Keratinocyte (primary cell): ENCODE data around the gene IRF1. TPM values are rescaled to one million over a fixed set of nuclear protein-coding genes. Genes with fewer than 3 reads are reported as not detected.
A peak's percentile ranks its signal among the peaks of the same experiment; 100 is the strongest.

Source experiments
- DNase-seq: peaks from one replicate; pipeline ENCODE4 v3.0.0-alpha.2; 2011; ENCODE audit warnings: low read depth, missing footprints, low spot score
- FAIRE-seq: peaks from 2 replicates; lab custom pipeline; 2011; peaks lifted over from hg19 to GRCh38; lab: Jason Lieb, UNC
- H2AFZ ChIP-seq: 2 replicates; pipeline ENCODE4 v1.6.0; 2012; ENCODE audit warnings: low read length, control low read depth, inconsistent platforms; ENCODE audit not compliant: control insufficient read depth
- H3K27ac ChIP-seq: 2 replicates; pipeline ENCODE4 v1.5.1; 2011; ENCODE audit warnings: low read length; ENCODE audit not compliant: control insufficient read depth, insufficient read depth
- H3K27me3 ChIP-seq: 3 replicates; pipeline ENCODE4 v1.6.0; 2011; ENCODE audit warnings: low read length; ENCODE audit not compliant: control insufficient read depth, insufficient read depth; ENCODE audit errors: extremely low read depth
- H3K36me3 ChIP-seq, 2 experiments: 2 replicates in 1 of 2; 3 replicates in 1 of 2; pipeline ENCODE4 v1.5.1; 2011; ENCODE audit warnings: low read length in 2 of 2, mild to moderate bottlenecking in 1 of 2; ENCODE audit not compliant: control insufficient read depth in 2 of 2, insufficient read depth in 2 of 2; ENCODE audit errors: extremely low read depth in 1 of 2
- H3K4me1 ChIP-seq: 3 replicates; pipeline ENCODE4 v1.5.1; 2011; ENCODE audit warnings: low read length; ENCODE audit not compliant: control insufficient read depth, insufficient read depth; ENCODE audit errors: extremely low read depth
- H3K4me2 ChIP-seq: 3 replicates; pipeline ENCODE4 v1.6.0; 2011; ENCODE audit warnings: low read depth, low read length; ENCODE audit not compliant: control insufficient read depth, insufficient read depth; ENCODE audit errors: extremely low read depth
- H3K4me3 ChIP-seq, 3 experiments: fragments of 200-600 bp in 1 of 3; sonication (generic) in 1 of 3; 2 replicates in 2 of 3; 3 replicates in 1 of 3; pipeline ENCODE4 v1.5.1; 2011 to 2016; ENCODE audit warnings: low read length in 3 of 3, mild to moderate bottlenecking in 3 of 3, control low read depth in 2 of 3, inconsistent platforms in 1 of 3, low read depth in 1 of 3, mixed read lengths in 1 of 3, mixed run types in 1 of 3, moderate library complexity in 1 of 3; ENCODE audit not compliant: control insufficient read depth in 2 of 3, insufficient read depth in 2 of 3; ENCODE audit errors: extremely low read depth in 1 of 3
- H3K79me2 ChIP-seq: 2 replicates; pipeline ENCODE4 v1.6.0; 2012; ENCODE audit warnings: low read length; ENCODE audit not compliant: control insufficient read depth, insufficient read depth
- H3K9ac ChIP-seq: 3 replicates; pipeline ENCODE4 v1.6.0; 2011; ENCODE audit warnings: low read length; ENCODE audit not compliant: control insufficient read depth, insufficient read depth; ENCODE audit errors: extremely low read depth
- H3K9me1 ChIP-seq: 3 replicates; pipeline ENCODE4 v1.6.0; 2011; ENCODE audit warnings: low read length; ENCODE audit not compliant: control insufficient read depth, insufficient read depth; ENCODE audit errors: extremely low read depth
- H3K9me3 ChIP-seq: 2 replicates; pipeline ENCODE4 v1.5.1; 2012; ENCODE audit warnings: low read depth, low read length; ENCODE audit not compliant: control insufficient read depth
- H4K20me1 ChIP-seq: 3 replicates; pipeline ENCODE4 v1.6.0; 2011; ENCODE audit warnings: low read length; ENCODE audit not compliant: control insufficient read depth, insufficient read depth; ENCODE audit errors: extremely low read depth
- EZH2 ChIP-seq: IDR thresholded peaks from one replicate; pipeline ENCODE4 v1.6.1; 2012; ENCODE audit warnings: inconsistent platforms, mild to moderate bottlenecking, low read length, moderate library complexity
- dilution Hi-C: fragments of 300-500 bp; cut with MboI; formaldehyde crosslinking; loops from one replicate; pipeline ENCODE4 v1.7.0; 2020; ENCODE audit warnings: low sequenced_read_pairs; ENCODE audit not compliant: extremely low pct_ligation_motif_present
- polyA plus RNA-seq, 5 experiments: library from polyadenylated mRNA; depleted of rRNA in 3 of 5; stranded (reverse) in 3 of 5; stranded (forward) in 1 of 5; unstranded in 1 of 5; fragments of >200 nt; gene quantifications; 1 replicate in 1 of 5; 2 replicates in 3 of 5; 3 replicates in 1 of 5; pipeline versions ENCODE4 v1.2.1 to v1.2.3, GENCODE V29; 2011 to 2012; ENCODE audit warnings: missing spikeins in 2 of 5, low read depth in 1 of 5, low replicate concordance in 1 of 5
- TF ChIP-seq, protein P1 (sequence below), 3 experiments: IDR thresholded peaks in 1 of 3; conservative IDR thresholded peaks in 1 of 3; optimal IDR thresholded peaks in 1 of 3; 2 replicates in 2 of 3; 3 replicates in 1 of 3; pipeline versions ENCODE3 to v1.5.1; 2011; ENCODE audit warnings: low read length in 3 of 3, mild to moderate bottlenecking in 3 of 3, moderate library complexity in 2 of 3, control low read depth in 1 of 3, inconsistent platforms in 1 of 3; ENCODE audit not compliant: insufficient read depth in 2 of 3; ENCODE audit errors: extremely low read depth in 1 of 3

Gene IRF1
- polyA plus RNA-seq, 1 donor (not counting 4 experiments of a cell fraction or from before 2014, with no cell fraction given), result 6.2 TPM

DNA sequence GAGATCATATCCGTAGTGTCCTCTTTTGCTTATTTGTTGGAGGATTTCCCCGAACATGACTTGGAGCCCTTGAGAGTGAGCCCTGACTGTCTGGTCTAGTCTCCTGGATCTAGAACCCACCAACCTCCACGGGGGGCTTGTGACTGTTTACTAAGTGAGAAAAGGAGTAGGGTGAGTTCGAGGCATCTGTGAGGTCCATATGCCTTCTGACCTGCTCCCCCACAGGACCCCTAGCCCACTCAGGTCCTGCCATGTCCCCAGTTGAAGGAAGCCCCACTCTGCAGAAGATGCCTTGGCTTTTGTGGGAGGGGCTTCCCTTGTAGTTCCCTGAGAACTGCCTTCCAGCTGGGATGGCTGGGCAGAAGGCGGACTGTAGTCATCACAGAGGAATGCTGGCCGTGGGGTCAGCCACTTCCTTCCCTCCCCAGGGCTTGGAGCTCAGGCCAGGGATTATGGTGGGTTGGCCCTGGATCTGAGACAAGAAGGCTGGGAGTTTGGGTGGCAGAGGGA is 7.0 kb upstream of the IRF1 start:
- TF ChIP-seq EZH2, result no peak
- TF ChIP-seq, protein P1, sequence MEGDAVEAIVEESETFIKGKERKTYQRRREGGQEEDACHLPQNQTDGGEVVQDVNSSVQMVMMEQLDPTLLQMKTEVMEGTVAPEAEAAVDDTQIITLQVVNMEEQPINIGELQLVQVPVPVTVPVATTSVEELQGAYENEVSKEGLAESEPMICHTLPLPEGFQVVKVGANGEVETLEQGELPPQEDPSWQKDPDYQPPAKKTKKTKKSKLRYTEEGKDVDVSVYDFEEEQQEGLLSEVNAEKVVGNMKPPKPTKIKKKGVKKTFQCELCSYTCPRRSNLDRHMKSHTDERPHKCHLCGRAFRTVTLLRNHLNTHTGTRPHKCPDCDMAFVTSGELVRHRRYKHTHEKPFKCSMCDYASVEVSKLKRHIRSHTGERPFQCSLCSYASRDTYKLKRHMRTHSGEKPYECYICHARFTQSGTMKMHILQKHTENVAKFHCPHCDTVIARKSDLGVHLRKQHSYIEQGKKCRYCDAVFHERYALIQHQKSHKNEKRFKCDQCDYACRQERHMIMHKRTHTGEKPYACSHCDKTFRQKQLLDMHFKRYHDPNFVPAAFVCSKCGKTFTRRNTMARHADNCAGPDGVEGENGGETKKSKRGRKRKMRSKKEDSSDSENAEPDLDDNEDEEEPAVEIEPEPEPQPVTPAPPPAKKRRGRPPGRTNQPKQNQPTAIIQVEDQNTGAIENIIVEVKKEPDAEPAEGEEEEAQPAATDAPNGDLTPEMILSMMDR (optimal IDR thresholded peaks at IDR 0.05 in 1 of 3, IDR thresholded peaks at IDR 0.05 in 1 of 3, conservative IDR thresholded peaks at IDR 0.05 in 1 of 3; ENCODE audit: extremely low read depth in 1 of 3, insufficient read depth in 2 of 3, low read length in 3 of 3), result no peak

GRCh38 chr5:132496631-132497487 is 6.3 kb upstream of the IRF1 start:
- H3K4me2 ChIP-seq, result peak overlapping the region; percentile 92
- H3K9me3 ChIP-seq, result no peaks in the 10 kb centered on the region
- H3K79me2 ChIP-seq, result no peaks in the 10 kb centered on the region
- no peaks in the 10 kb centered on the region for H4K20me1 ChIP-seq
- no peaks in the 10 kb centered on the region for H3K9me1 ChIP-seq
- H3K9ac ChIP-seq, result peak overlapping the region; percentile 72
- DNase-seq (no peak), FAIRE-seq (no peak)
- no peaks in the 10 kb centered on the region for H3K27me3 ChIP-seq
- dilution Hi-C loops, result no loop called here
- peaks cover 25% of the 10 kb centered on the region for H3K4me1 ChIP-seq
- peak overlapping the region; percentile 75 for H2AFZ ChIP-seq
- no peaks in the 10 kb centered on the region for H3K36me3 ChIP-seq
- TF ChIP-seq EZH2, result no peak
- TF ChIP-seq, protein P1 (optimal IDR thresholded peaks at IDR 0.05 in 1 of 3, IDR thresholded peaks at IDR 0.05 in 1 of 3, conservative IDR thresholded peaks at IDR 0.05 in 1 of 3; ENCODE audit: extremely low read depth in 1 of 3, insufficient read depth in 2 of 3, low read length in 3 of 3), result no peak
- peak overlapping the region; percentile 28 to 73 (median 64) for H3K4me3 ChIP-seq
- peak overlapping the region; percentile 66 for H3K27ac ChIP-seq

More for the DNA sequence above, 7.0 kb upstream of the IRF1 start:
- dilution Hi-C loops, result no loop called here
- no peaks in the 10 kb centered on the region for H4K20me1 ChIP-seq
- peak overlapping the region; percentile 66 for H3K27ac ChIP-seq
- H3K27me3 ChIP-seq, result no peaks in the 10 kb centered on the region
- no peaks in the 10 kb centered on the region for H3K9me3 ChIP-seq
- peak overlapping the region in 1 of 3 experiments; percentile 64 for H3K4me3 ChIP-seq
- H3K4me2 ChIP-seq, result peak overlapping the region; percentile 92
- no peaks in the 10 kb centered on the region for H3K36me3 ChIP-seq
- H3K79me2 ChIP-seq, result no peaks in the 10 kb centered on the region
- no peaks in the 10 kb centered on the region for H3K9me1 ChIP-seq
- peak overlapping the region; percentile 72 for H3K9ac ChIP-seq
- H3K4me1 ChIP-seq, result peaks cover 21% of the 10 kb centered on the region
- H2AFZ ChIP-seq, result no peak overlapping the region
- FAIRE-seq (peak; percentile 64), DNase-seq (no peak)
